Measurements from ENCODE around the gene RPTOR. TPM values are rescaled to one million over a fixed set of nuclear protein-coding genes. Genes with fewer than 3 reads are reported as not detected.

RPTOR gene
- total and polyA plus RNA-seq, 2 experiments from 2014 or later = 13.2 to 37.9 TPM

GRCh38 chr17:80821546-80821945 lies 276.9 kb downstream of the RPTOR start:
- H3K4me1 ChIP-seq (ENCODE audit: low read depth) = no peaks in the 10 kb centered on the region
- no peak for DNase-seq (ENCODE audit: low read depth in 1 of 2, low spot score in 1 of 2)
- H3K27me3 ChIP-seq = no peaks in the 10 kb centered on the region
- H3K36me3 ChIP-seq = peaks cover 4% of the 10 kb centered on the region
- no peak overlapping the region for H3K27ac ChIP-seq
- no peak for TF ChIP-seq CTCF (IDR thresholded peaks at IDR 0.05; ENCODE audit: low read depth, low read length)
- no peaks in the 10 kb centered on the region for H3K9me3 ChIP-seq (ENCODE audit: low read depth)
- no peak overlapping the region for H3K4me3 ChIP-seq

GRCh38 chr17:80822021-80822699 lies 277.5 kb downstream of the RPTOR start:
- peaks cover 4% of the 10 kb centered on the region for H3K36me3 ChIP-seq
- DNase-seq (ENCODE audit: low read depth in 1 of 2, low spot score in 1 of 2) = no peak
- no peak overlapping the region for H3K27ac ChIP-seq
- TF ChIP-seq CTCF (IDR thresholded peaks at IDR 0.05; ENCODE audit: low read depth, low read length) = no peak
- H3K9me3 ChIP-seq (ENCODE audit: low read depth) = no peaks in the 10 kb centered on the region
- H3K4me1 ChIP-seq (ENCODE audit: low read depth) = no peaks in the 10 kb centered on the region
- H3K27me3 ChIP-seq = no peaks in the 10 kb centered on the region
- no peak overlapping the region for H3K4me3 ChIP-seq

GRCh38 chr17:80822700-80823410 lies 278.2 kb downstream of the RPTOR start:
- H3K4me3 ChIP-seq = no peak overlapping the region
- no peaks in the 10 kb centered on the region for H3K4me1 ChIP-seq (ENCODE audit: low read depth)
- no peak for DNase-seq (ENCODE audit: low read depth in 1 of 2, low spot score in 1 of 2)
- H3K27ac ChIP-seq = no peak overlapping the region
- no peaks in the 10 kb centered on the region for H3K9me3 ChIP-seq (ENCODE audit: low read depth)
- no peak for TF ChIP-seq CTCF (IDR thresholded peaks at IDR 0.05; ENCODE audit: low read depth, low read length)
- H3K27me3 ChIP-seq = no peaks in the 10 kb centered on the region
- peaks cover 4% of the 10 kb centered on the region for H3K36me3 ChIP-seq

- DNase-seq (ENCODE audit: low read depth in 1 of 2, low spot score in 1 of 2) = no peak
- no peak overlapping the region for H3K27ac ChIP-seq
- H3K4me3 ChIP-seq = no peak overlapping the region
- no peaks in the 10 kb centered on the region for H3K9me3 ChIP-seq (ENCODE audit: low read depth)
- no peaks in the 10 kb centered on the region for H3K4me1 ChIP-seq (ENCODE audit: low read depth)
- no peak for TF ChIP-seq CTCF (IDR thresholded peaks at IDR 0.05; ENCODE audit: low read depth, low read length)
- no peaks in the 10 kb centered on the region for H3K27me3 ChIP-seq
- peaks cover 4% of the 10 kb centered on the region for H3K36me3 ChIP-seq
Measured at GRCh38 chr17:80824549-80825470, 280.2 kb downstream of the RPTOR start.

- no peak overlapping the region for H3K4me3 ChIP-seq
- H3K27me3 ChIP-seq = no peaks in the 10 kb centered on the region
- no peaks in the 10 kb centered on the region for H3K4me1 ChIP-seq (ENCODE audit: low read depth)
- H3K9me3 ChIP-seq (ENCODE audit: low read depth) = no peaks in the 10 kb centered on the region
- peaks cover 4% of the 10 kb centered on the region for H3K36me3 ChIP-seq
- no peak for DNase-seq (ENCODE audit: low read depth in 1 of 2, low spot score in 1 of 2)
- H3K27ac ChIP-seq = no peak overlapping the region
- TF ChIP-seq CTCF (IDR thresholded peaks at IDR 0.05; ENCODE audit: low read depth, low read length) = no peak
Measured at GRCh38 chr17:80825471-80826345, 281.1 kb downstream of the RPTOR start.

Measured in cardiac muscle cell (in vitro differentiated cells and primary cell).